K562 (cell line): ENCODE results near the gene TRMT112. TPM values are rescaled to one million over a fixed set of nuclear protein-coding genes. Genes with fewer than 3 reads are reported as not detected.
A peak's percentile ranks its signal among the peaks of the same experiment; 100 is the strongest.

ENCODE experiments used
- C11orf30 ChIP-seq: fragments of 450-650 bp; IDR thresholded peaks from 2 replicates; pipeline ENCODE4 v1.6.1; 2016; ENCODE audit warnings: low read depth, mild to moderate bottlenecking
- GABPA ChIP-seq: fragments of 200-800 bp; sonication (Bioruptor generic); conservative IDR thresholded peaks from 2 replicates; pipeline ENCODE4 v1.6.1; 2016; ENCODE audit warnings: low read depth, missing genetic modification characterization, missing compliant biosample characterization
- HDGF ChIP-seq: fragments of 450-650 bp; IDR thresholded peaks from 2 replicates; pipeline ENCODE4 v1.6.1; 2016
- HES1 ChIP-seq: fragments of 450-650 bp; IDR thresholded peaks from 2 replicates; pipeline ENCODE4 v1.6.1; 2016; ENCODE audit warnings: low read depth, mild to moderate bottlenecking, moderate library complexity
- MBD2 ChIP-seq: sonication (generic); IDR thresholded peaks from 2 replicates; pipeline ENCODE4 v1.6.1; 2016; ENCODE audit warnings: low read depth, borderline replicate concordance
- NFIC ChIP-seq: fragments of 450-650 bp; IDR thresholded peaks from 2 replicates; pipeline ENCODE4 v1.6.1; 2017; ENCODE audit warnings: mild to moderate bottlenecking, inconsistent platforms
- REST ChIP-seq, 2 experiments: fragments of 450-650 bp; formaldehyde crosslinking in 1 of 2; IDR thresholded peaks; 2 replicates each; pipeline versions ENCODE4 v1.4.0 to v1.6.1; 2014 to 2020; ENCODE audit warnings: mild to moderate bottlenecking in 2 of 2, borderline replicate concordance in 1 of 2, low read depth in 1 of 2
- SRSF7 ChIP-seq: fragments of 200-400 bp; formaldehyde crosslinking; optimal IDR thresholded peaks from 2 replicates; pipeline ENCODE3; 2017; ENCODE audit warnings: mild to moderate bottlenecking, low read depth, low read length
- USF2 ChIP-seq: sonication (generic); formaldehyde crosslinking; IDR thresholded peaks from 2 replicates; pipeline ENCODE4 v1.5.0; 2020; ENCODE audit warnings: missing genetic modification reagents
- ZBTB43 ChIP-seq: sonication (generic); formaldehyde crosslinking; IDR thresholded peaks from 2 replicates; pipeline ENCODE4 v1.8.0; 2023; ENCODE audit warnings: mild to moderate bottlenecking, missing genetic modification reagents
- ZNF583 ChIP-seq: fragments of 250-450 bp; sonication (Bioruptor Pico); IDR thresholded peaks from 2 replicates; pipeline ENCODE4 v1.4.0; 2020
- ZNF584 ChIP-seq: fragments of 200-800 bp; sonication (Bioruptor generic); IDR thresholded peaks from 2 replicates; pipeline ENCODE4 v1.6.1; 2016; ENCODE audit warnings: low read depth, mild to moderate bottlenecking, missing genetic modification characterization, missing compliant biosample characterization
- ZNF695 ChIP-seq: fragments of 450-650 bp; formaldehyde crosslinking; IDR thresholded peaks from 2 replicates; pipeline ENCODE4 v1.4.0; 2020; ENCODE audit warnings: mild to moderate bottlenecking, moderate library complexity
- ZNF764 ChIP-seq: fragments of 250-450 bp; sonication (Bioruptor Pico); IDR thresholded peaks from 2 replicates; pipeline ENCODE4 v1.4.0; 2020; ENCODE audit warnings: low read depth, mild to moderate bottlenecking, moderate library complexity
- ZNF830 ChIP-seq: fragments of 250-450 bp; sonication (Bioruptor Pico); IDR thresholded peaks from 2 replicates; pipeline ENCODE4 v1.5.0; 2021; ENCODE audit warnings: mild to moderate bottlenecking
- polyA plus RNA-seq, 8 experiments: library from polyadenylated mRNA; depleted of rRNA in 4 of 8; stranded (reverse) in 5 of 8; unstranded in 3 of 8; fragments of >200 nt; fragmentation: Nextera tagmentation in 2 of 8; fragmentation: Illumina TruSeq in 1 of 8; extraction: Ambion mirVana in 2 of 8; extraction: Trizol in 1 of 8; gene quantifications; 2 replicates each; pipeline versions ENCODE4 v1.2.1 to v1.2.3, GENCODE V29; 2011 to 2014; ENCODE audit warnings: inconsistent platforms in 1 of 8, missing spikeins in 1 of 8
- total RNA-seq, 7 experiments: library from RNA; depleted of rRNA in 6 of 7; stranded (reverse); fragments of >200 nt in 6 of 7; fragmentation: Illumina TruSeq in 2 of 7; extraction: Trizol in 2 of 7; gene quantifications; 2 replicates each; pipeline versions ENCODE4 v1.2.1 to v1.2.3, GENCODE V29; 2011 to 2021; ENCODE audit warnings: low replicate concordance in 1 of 7

Gene TRMT112
- total and polyA plus RNA-seq, 9 of the 15 experiments (the other 6 are each of a cell fraction or from before 2014, with no cell fraction given), result 162 to 444 (median 300) TPM

GRCh38 chr11:64316672-64317324, 561 bp downstream of the TRMT112 start (continued):
- TF ChIP-seq USF2, result no peak
- no peak for TF ChIP-seq ZNF695
- no peak for TF ChIP-seq ZNF764 (CRISPR knock-in tag)
- 0 out of 2 replicates have a peak, but pooled peaks have one; percentile 47 for TF ChIP-seq ZNF830 (CRISPR knock-in tag)
- no peak for TF ChIP-seq HDGF
- no peak for TF ChIP-seq MBD2
- TF ChIP-seq NFIC, result peak; percentile 91
- TF ChIP-seq C11orf30, result no peak
- no peak for TF ChIP-seq ZBTB43 (CRISPR knock-in tag)
- TF ChIP-seq HES1, result no peak
- TF ChIP-seq SRSF7, result no peak
- no peak for TF ChIP-seq ZNF584 (CRISPR knock-in tag)
- 0 out of 2 replicates have a peak, but pooled peaks have one; percentile 69 for TF ChIP-seq GABPA
- TF ChIP-seq ZNF583 (CRISPR knock-in tag), result 0 out of 2 replicates have a peak, but pooled peaks have one; percentile 55
- TF ChIP-seq REST (IDR thresholded peaks at IDR 0.05; ENCODE audit: borderline replicate concordance), result peak; percentile 43; the same call in 1 of the 2 replicates
- TF ChIP-seq REST (CRISPR knock-in tag; IDR thresholded peaks at IDR 0.05; ENCODE audit: low read depth), result no peak
